Caco-2 (cell line): ENCODE measurements around the gene SOCS2. TPM values are rescaled to one million over a fixed set of nuclear protein-coding genes. Genes with fewer than 3 reads are reported as not detected.

Experiments used
- BruUV-seq: library from RNA; stranded (reverse); fragments of 400-500 nt; replicated peaks from 2 replicates; lab custom pipeline; 2021; lab: Mats Ljungman, UMichigan
- CTCF ChIA-PET: fragments of 300-600 bp; sonication (Branson Sonifier 250); formaldehyde crosslinking; loops from one replicate; lab custom pipeline; 2022; ENCODE audit warnings: antibody characterized with exemption; lab: Charles Lee
- POLR2A ChIA-PET: fragments of 300-600 bp; sonication (Branson Sonifier 250); formaldehyde crosslinking; loops from one replicate; lab custom pipeline; 2022; ENCODE audit warnings: antibody characterized with exemption; lab: Charles Lee
- DNase-seq, 2 experiments: peaks; one replicate each; pipeline versions ENCODE4 v3.0.0 to v3.0.0-alpha.2; 2020 to 2022
- H3K27me3 ChIP-seq: replicated peaks from 2 replicates; pipeline ENCODE4 v1.6.0; 2011; ENCODE audit warnings: low read length; ENCODE audit not compliant: control insufficient read depth, insufficient read depth
- H3K36me3 ChIP-seq: 2 replicates; pipeline ENCODE4 v1.5.1; 2011; ENCODE audit warnings: low read length; ENCODE audit not compliant: control insufficient read depth, insufficient read depth
- H3K4me1 ChIP-seq: fragments of 250-450 bp; sonication (Bioruptor Pico); 2 replicates; pipeline ENCODE4 v1.5.1; 2020; ENCODE audit warnings: mild to moderate bottlenecking
- H3K4me3 ChIP-seq: 2 replicates; pipeline ENCODE4 v1.5.1; 2011; ENCODE audit warnings: low read depth, mild to moderate bottlenecking, control low read depth, low read length
- H3K9me3 ChIP-seq: fragments of 250-450 bp; sonication (Bioruptor Pico); 2 replicates; pipeline ENCODE4 v1.5.1; 2020; ENCODE audit warnings: mild to moderate bottlenecking, moderate library complexity
- H3K27ac Mint-ChIP-seq: one replicate; pipeline ENCODE4 v1.8.0; 2022; ENCODE audit warnings: mixed read lengths; ENCODE audit not compliant: unreplicated experiment
- H3K27me3 Mint-ChIP-seq: one replicate; pipeline ENCODE4 v1.8.0; 2022; ENCODE audit warnings: mixed read lengths; ENCODE audit not compliant: insufficient read depth, unreplicated experiment
- H3K36me3 Mint-ChIP-seq: one replicate; pipeline ENCODE4 v1.8.0; 2022; ENCODE audit warnings: mild to moderate bottlenecking, mixed read lengths; ENCODE audit not compliant: insufficient read depth, unreplicated experiment
- H3K4me1 Mint-ChIP-seq: one replicate; pipeline ENCODE4 v1.8.0; 2022; ENCODE audit warnings: low read depth, mixed read lengths; ENCODE audit not compliant: unreplicated experiment
- H3K4me3 Mint-ChIP-seq: one replicate; pipeline ENCODE4 v1.8.0; 2022; ENCODE audit warnings: mild to moderate bottlenecking, moderate library complexity, mixed read lengths; ENCODE audit not compliant: unreplicated experiment
- H3K9me3 Mint-ChIP-seq: one replicate; pipeline ENCODE4 v1.8.0; 2022; ENCODE audit warnings: mixed read lengths; ENCODE audit not compliant: unreplicated experiment
- intact Hi-C: fragments of 100-400 bp; cut with micrococcal nuclease; formaldehyde crosslinking; loops from one replicate; pipeline ENCODE4 v1.10.0; 2022; ENCODE audit not compliant: unreplicated experiment
- total RNA-seq: library from RNA; stranded (reverse); gene quantifications from 2 replicates; pipeline ENCODE4 v1.2.3, GENCODE V29; 2022
- TF ChIP-seq, protein P1 (sequence below), 2 experiments: fragments of 200-600 bp in 1 of 2; IDR thresholded peaks; 1 replicate in 1 of 2; 2 replicates in 1 of 2; pipeline versions ENCODE4 v1.5.1 to v1.8.0; 2011 to 2022; ENCODE audit warnings: antibody characterized with exemption in 1 of 2, control low read depth in 1 of 2, inconsistent platforms in 1 of 2, low read depth in 1 of 2, low read length in 1 of 2, mild to moderate bottlenecking in 1 of 2, moderate library complexity in 1 of 2; ENCODE audit not compliant: insufficient read depth in 1 of 2, severe bottlenecking in 1 of 2, unreplicated experiment in 1 of 2

The SOCS2 gene
- total RNA-seq, 1 experiment from 2014 or later = 95.4 TPM

DNA sequence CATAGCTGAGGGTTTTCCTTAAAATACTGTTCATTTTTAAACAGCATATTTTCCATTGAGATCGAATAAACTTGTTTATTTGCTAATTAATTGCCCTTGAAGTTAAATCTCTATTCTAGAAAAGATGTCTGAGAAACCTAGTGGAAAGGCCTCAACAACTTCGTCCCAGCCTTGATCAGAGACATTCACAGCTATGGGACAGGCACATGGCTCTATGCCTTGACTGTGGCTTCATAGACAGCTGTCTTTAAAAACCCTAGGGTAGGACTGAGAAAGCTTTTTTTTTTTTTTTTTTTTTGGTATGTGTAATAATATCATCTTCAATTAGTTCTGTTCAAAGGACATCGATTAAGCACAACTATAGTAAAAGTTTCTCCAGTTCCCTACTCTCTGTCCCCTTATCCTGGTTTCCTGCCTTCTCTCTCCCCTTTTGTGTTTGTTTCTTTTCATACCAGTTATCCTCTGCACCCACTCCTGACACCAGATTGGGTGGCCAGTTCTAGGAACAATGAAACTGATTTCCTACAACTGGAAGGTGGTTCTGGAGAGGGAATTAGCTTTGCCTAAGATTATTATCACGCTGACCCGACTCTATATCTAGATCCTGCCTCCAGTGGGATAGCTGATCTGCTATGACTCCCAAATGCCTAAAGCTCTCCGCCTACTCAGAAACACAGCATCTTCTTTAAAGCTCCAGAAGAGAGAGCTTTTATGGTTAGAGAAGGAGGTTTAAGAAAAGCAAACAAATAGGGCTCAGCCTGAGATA, 20.3 kb downstream of the SOCS2 start:
- Histone ChIP-seq H3K9me3 (no peaks in the 10 kb centered on the region), H3K4me3 (no peak overlapping the region), H3K36me3 (no peaks in the 10 kb centered on the region), H3K4me1 (no peaks in the 10 kb centered on the region), H3K27me3 (no peaks in the 10 kb centered on the region)
- Mint-ChIP-seq H3K4me1 (peaks cover 6% of the 10 kb centered on the region), H3K27ac (no peak overlapping the region), H3K9me3 (no peaks in the 10 kb centered on the region), H3K36me3 (peaks cover 15% of the 10 kb centered on the region), H3K27me3 (no peaks in the 10 kb centered on the region), H3K4me3 (no peak overlapping the region)
- no TSS peak for BruUV-seq
- intact Hi-C loops = no loop called here
- TF ChIP-seq, protein P1, sequence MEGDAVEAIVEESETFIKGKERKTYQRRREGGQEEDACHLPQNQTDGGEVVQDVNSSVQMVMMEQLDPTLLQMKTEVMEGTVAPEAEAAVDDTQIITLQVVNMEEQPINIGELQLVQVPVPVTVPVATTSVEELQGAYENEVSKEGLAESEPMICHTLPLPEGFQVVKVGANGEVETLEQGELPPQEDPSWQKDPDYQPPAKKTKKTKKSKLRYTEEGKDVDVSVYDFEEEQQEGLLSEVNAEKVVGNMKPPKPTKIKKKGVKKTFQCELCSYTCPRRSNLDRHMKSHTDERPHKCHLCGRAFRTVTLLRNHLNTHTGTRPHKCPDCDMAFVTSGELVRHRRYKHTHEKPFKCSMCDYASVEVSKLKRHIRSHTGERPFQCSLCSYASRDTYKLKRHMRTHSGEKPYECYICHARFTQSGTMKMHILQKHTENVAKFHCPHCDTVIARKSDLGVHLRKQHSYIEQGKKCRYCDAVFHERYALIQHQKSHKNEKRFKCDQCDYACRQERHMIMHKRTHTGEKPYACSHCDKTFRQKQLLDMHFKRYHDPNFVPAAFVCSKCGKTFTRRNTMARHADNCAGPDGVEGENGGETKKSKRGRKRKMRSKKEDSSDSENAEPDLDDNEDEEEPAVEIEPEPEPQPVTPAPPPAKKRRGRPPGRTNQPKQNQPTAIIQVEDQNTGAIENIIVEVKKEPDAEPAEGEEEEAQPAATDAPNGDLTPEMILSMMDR (IDR thresholded peaks at IDR 0.05; ENCODE audit: insufficient read depth in 1 of 2, low read depth in 1 of 2, low read length in 1 of 2, severe bottlenecking in 1 of 2, unreplicated experiment in 1 of 2) = no peak
- ChIA-PET CTCF (no interaction called here), POLR2A (no interaction called here)
- DNase-seq = no peak

DNA sequence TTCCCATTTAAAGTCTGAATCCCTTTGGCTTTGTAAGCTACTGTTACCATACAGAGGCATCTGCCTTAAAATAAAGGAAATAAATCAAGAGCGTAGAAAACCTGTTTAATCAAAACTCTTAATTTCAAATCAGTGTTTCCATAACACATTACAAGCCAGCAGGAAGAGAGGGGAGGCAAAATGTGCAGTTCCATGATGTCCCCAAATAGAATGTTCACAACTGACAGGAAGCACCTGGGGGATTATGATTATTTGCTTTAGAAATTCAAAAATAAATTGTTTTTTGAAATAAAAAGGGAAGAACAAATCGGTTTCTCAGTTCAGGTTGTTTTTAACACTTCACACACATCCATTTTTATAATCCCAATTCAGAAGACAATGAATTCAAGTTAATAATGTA, 21.4 kb downstream of the SOCS2 start:
- BruUV-seq = no TSS peak
- Mint-ChIP-seq H3K27me3 (no peaks in the 10 kb centered on the region), H3K36me3 (peaks cover 7% of the 10 kb centered on the region), H3K4me1 (peaks cover 6% of the 10 kb centered on the region), H3K4me3 (no peak overlapping the region), H3K9me3 (no peaks in the 10 kb centered on the region), H3K27ac (no peak overlapping the region)
- Histone ChIP-seq H3K36me3 (no peaks in the 10 kb centered on the region), H3K4me1 (no peaks in the 10 kb centered on the region), H3K27me3 (no peaks in the 10 kb centered on the region), H3K9me3 (no peaks in the 10 kb centered on the region), H3K4me3 (no peak overlapping the region)
- TF ChIP-seq, protein P1 (IDR thresholded peaks at IDR 0.05; ENCODE audit: insufficient read depth in 1 of 2, low read depth in 1 of 2, low read length in 1 of 2, severe bottlenecking in 1 of 2, unreplicated experiment in 1 of 2) = no peak
- no peak for DNase-seq
- CTCF ChIA-PET = no interaction called here
- intact Hi-C loops = no loop called here
- POLR2A ChIA-PET = no interaction called here

DNA sequence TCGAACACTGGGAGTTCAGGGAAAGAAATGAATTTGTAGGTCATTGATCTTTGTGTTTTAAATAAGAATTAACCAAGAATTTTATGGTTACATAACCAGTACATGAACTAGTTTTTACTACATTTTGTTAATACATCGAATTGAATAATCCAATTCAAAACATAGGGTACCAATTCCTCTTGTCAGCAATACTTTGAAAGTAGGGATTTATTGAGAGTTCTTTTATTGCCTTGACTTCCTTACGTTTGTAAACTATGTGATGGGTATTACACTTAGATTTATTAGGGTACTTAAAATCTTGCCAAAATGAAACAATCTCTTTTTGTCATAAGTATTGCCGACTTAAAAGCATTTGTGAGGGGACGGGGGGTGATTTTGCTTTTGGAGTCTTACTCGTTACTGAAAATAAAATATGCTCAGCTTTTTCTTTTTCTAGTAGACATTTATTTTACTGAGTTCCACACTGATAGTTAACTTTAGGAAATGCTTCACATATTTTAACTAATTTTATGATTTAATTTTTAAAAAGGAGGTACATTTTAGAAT, 22.4 kb downstream of the SOCS2 start:
- H3K4me3 ChIP-seq = no peak overlapping the region
- Mint-ChIP-seq H3K27ac (no peak overlapping the region), H3K4me3 (no peak overlapping the region), H3K27me3 (no peaks in the 10 kb centered on the region), H3K36me3 (peaks cover 7% of the 10 kb centered on the region), H3K4me1 (peaks cover 6% of the 10 kb centered on the region), H3K9me3 (no peaks in the 10 kb centered on the region)
- BruUV-seq = no TSS peak
- intact Hi-C loops = no loop called here
- no peak for DNase-seq
- H3K4me1 ChIP-seq = no peaks in the 10 kb centered on the region
- TF ChIP-seq, protein P1 (IDR thresholded peaks at IDR 0.05; ENCODE audit: insufficient read depth in 1 of 2, low read depth in 1 of 2, low read length in 1 of 2, severe bottlenecking in 1 of 2, unreplicated experiment in 1 of 2) = no peak
- H3K27me3 ChIP-seq = no peaks in the 10 kb centered on the region
- H3K36me3 ChIP-seq = no peaks in the 10 kb centered on the region
- ChIA-PET CTCF (no interaction called here), POLR2A (no interaction called here)
- H3K9me3 ChIP-seq = no peaks in the 10 kb centered on the region
